Adrenal gland (tissue), 12 donors: Measurements from ENCODE around the gene CCL5. TPM values are rescaled to one million over a fixed set of nuclear protein-coding genes. Genes with fewer than 3 reads are reported as not detected.

Experiments used
- DNase-seq, 7 donors: peaks; one replicate each; pipeline ENCODE4 v3.0.0-alpha.2; 2019 to 2020
- H3K27ac ChIP-seq, 5 donors: fragments of 200-600 bp; sonication (generic) in 4 of 5; 1 replicate in 3 of 5; 2 replicates in 2 of 5; pipeline versions ENCODE4 v1.5.1 to v1.8.0; 2016 to 2020; ENCODE audit warnings: mild to moderate bottlenecking in 1 of 5
- H3K27me3 ChIP-seq: fragments of 200-600 bp; 2 replicates; pipeline ENCODE4 v1.8.0; 2021
- H3K36me3 ChIP-seq, 2 donors: fragments of 200-600 bp; replicated peaks in 1 of 2; 1 replicate in 1 of 2; 2 replicates in 1 of 2; pipeline versions ENCODE4 v1.5.1 to v1.8.0; 2018 to 2022
- H3K4me1 ChIP-seq, 2 donors: fragments of 200-600 bp; replicated peaks in 1 of 2; 1 replicate in 1 of 2; 2 replicates in 1 of 2; pipeline versions ENCODE4 v1.5.1 to v1.8.0; 2018 to 2021
- H3K4me3 ChIP-seq, 4 donors: fragments of 200-600 bp; sonication (generic) in 3 of 4; one replicate each; pipeline ENCODE4 v1.5.1; 2016 to 2018
- H3K9me3 ChIP-seq, 3 donors: fragments of 200-600 bp; sonication (generic) in 1 of 3; replicated peaks in 1 of 3; 1 replicate in 2 of 3; 2 replicates in 1 of 3; pipeline versions ENCODE4 v1.5.1 to v1.8.0; 2016 to 2021
- CTCF ChIP-seq, 6 experiments: fragments of 450-650 bp in 4 of 6; fragments of 200-600 bp in 2 of 6; sonication (generic) in 1 of 6; IDR thresholded peaks; 1 replicate in 5 of 6; 2 replicates in 1 of 6; pipeline versions ENCODE4 v1.5.1 to v1.8.0; 2016 to 2021; ENCODE audit warnings: antibody characterized with exemption in 6 of 6, mild to moderate bottlenecking in 2 of 6, moderate library complexity in 1 of 6
- POLR2A ChIP-seq, 2 donors: fragments of 450-650 bp; IDR thresholded peaks; one replicate each; pipeline ENCODE4 v1.6.1; 2017; ENCODE audit warnings: antibody characterized with exemption in 2 of 2, mild to moderate bottlenecking in 2 of 2, moderate library complexity in 1 of 2
- WGBS, 4 donors: extraction: QIAGEN DNeasy Blood & Tissue Kit in 2 of 4; methylation state at CpG; one replicate each; pipeline versions ENCODE4 v1.1.5 to v1.1.7; 2013 to 2017; 5-methylcytosine and 5-hydroxymethylcytosine counted together
- intact Hi-C, 2 donors: fragments of 100-400 bp; cut with DNase I; formaldehyde crosslinking; loops; one replicate each; pipeline versions ENCODE4 v1.14.1 to v1.15.0; 2022 to 2023
- polyA plus RNA-seq, 3 donors: library from polyadenylated mRNA; stranded (reverse); fragments of 200-250 nt in 2 of 3; fragments of 350-450 nt in 1 of 3; fragmentation: Illumina TruSeq in 1 of 3; extraction: RNeasy Lipid Tissue Mini Kit (QIAGEN cat#74804) in 1 of 3; gene quantifications; one replicate each; pipeline ENCODE4 v1.2.3, GENCODE V29; 2013 to 2014
- total RNA-seq, 9 donors: library from RNA; depleted of rRNA in 4 of 9; stranded (reverse); fragments of >200 nt in 4 of 9; fragments of 120-200 nt in 1 of 9; fragmentation: NEBNext Ultra II Directional in 1 of 9; extraction: Animal tissue kit (Norgen Biotek cat#: 25700) in 1 of 9; gene quantifications; one replicate each; pipeline versions ENCODE4 v1.1.0 to v1.2.4, GENCODE V29; 2013 to 2023
- donor health status: healthy with polysubstance abuse.
- donor health status: Bipolar disorder and iron deficiency.
- donor health status: DM: yes; HTN: yes; CAD: no.
- donor health status: DM: no; HTN: no; CAD: no.
- donor health status: DM: no; HTN: no; CAD: no.
- donor health status: DM: yes; HTN: yes; CAD: no.

CCL5 gene
- total and polyA plus RNA-seq, 12 donors: 0.83 to 10.7 (median 4.9) TPM

GRCh38 chr17:35895636-35896587 is 15.8 kb upstream of the CCL5 start:
- DNase-seq: no peak
- Histone ChIP-seq H3K27ac (no peak overlapping the region), H3K4me3 (no peak overlapping the region), H3K36me3 (no peaks in the 10 kb centered on the region), H3K9me3 (no peaks in the 10 kb centered on the region), H3K4me1 (no peaks in the 10 kb centered on the region), H3K27me3 (no peaks in the 10 kb centered on the region)
- TF ChIP-seq CTCF (IDR thresholded peaks at IDR 0.05) (no peak), POLR2A (IDR thresholded peaks at IDR 0.05) (no peak)
- 63 to 86% (median 72%) methylated on average over 11 to 14 of the region's 14 CpGs for WGBS, 4 donors
- intact Hi-C loops: no loop called here

- Histone ChIP-seq H3K4me3 (no peak overlapping the region), H3K9me3 (no peaks in the 10 kb centered on the region), H3K27ac (no peak overlapping the region), H3K36me3 (no peaks in the 10 kb centered on the region), H3K27me3 (no peaks in the 10 kb centered on the region), H3K4me1 (no peaks in the 10 kb centered on the region)
- 86 to 94% (median 92%) methylated on average over 7 of the region's 7 CpGs for WGBS, 4 donors
- no peak for DNase-seq
- intact Hi-C loops: no loop called here
- TF ChIP-seq CTCF (IDR thresholded peaks at IDR 0.05) (no peak), POLR2A (IDR thresholded peaks at IDR 0.05) (no peak)
Measured at GRCh38 chr17:35894206-35894605, 14.0 kb upstream of the CCL5 start.

GRCh38 chr17:35893751-35894150 is 13.6 kb upstream of the CCL5 start:
- Histone ChIP-seq H3K4me1 (no peaks in the 10 kb centered on the region), H3K9me3 (no peaks in the 10 kb centered on the region), H3K27ac (no peak overlapping the region), H3K4me3 (no peak overlapping the region), H3K36me3 (no peaks in the 10 kb centered on the region), H3K27me3 (no peaks in the 10 kb centered on the region)
- intact Hi-C loops: no loop called here
- TF ChIP-seq CTCF (IDR thresholded peaks at IDR 0.05) (no peak), POLR2A (IDR thresholded peaks at IDR 0.05) (no peak)
- no peak for DNase-seq
- 88 to 95% (median 93%) methylated on average over 4 of the region's 4 CpGs for WGBS, 4 donors

GRCh38 chr17:35892091-35893035 is 12.2 kb upstream of the CCL5 start:
- peak in 1 of 7 donors; percentile 26 for DNase-seq
- H3K27me3 ChIP-seq: no peaks in the 10 kb centered on the region
- intact Hi-C loops: no loop called here
- no peaks in the 10 kb centered on the region for H3K4me1 ChIP-seq
- H3K9me3 ChIP-seq: no peaks in the 10 kb centered on the region
- WGBS, 4 donors: 54 to 61% (median 58%) methylated on average over 6 of the region's 6 CpGs
- no peak overlapping the region for H3K27ac ChIP-seq
- H3K36me3 ChIP-seq: no peaks in the 10 kb centered on the region
- TF ChIP-seq POLR2A (IDR thresholded peaks at IDR 0.05): no peak
- no peak for TF ChIP-seq CTCF (IDR thresholded peaks at IDR 0.05)
- no peak overlapping the region for H3K4me3 ChIP-seq
